GM23248 (cell line): ENCODE results near the gene SLC15A3. TPM values are rescaled to one million over a fixed set of nuclear protein-coding genes. Genes with fewer than 3 reads are reported as not detected.

Experiments
- DNase-seq: peaks from one replicate; pipeline ENCODE4 v3.0.0-alpha.2; 2015
- H2AFZ ChIP-seq: fragments of 200-600 bp; sonication (generic); 2 replicates; pipeline ENCODE4 v1.6.1; 2016; ENCODE audit warnings: antibody characterized with exemption
- H3F3A ChIP-seq: fragments of 200-600 bp; sonication (generic); 2 replicates; pipeline ENCODE4 v1.6.1; 2016; ENCODE audit warnings: mild to moderate bottlenecking, antibody characterized with exemption, mixed run types; ENCODE audit not compliant: insufficient read depth
- H3K27ac ChIP-seq: fragments of 200-600 bp; sonication (generic); 2 replicates; pipeline ENCODE4 v1.5.1; 2016; ENCODE audit warnings: mild to moderate bottlenecking
- H3K27me3 ChIP-seq: fragments of 200-600 bp; sonication (generic); replicated peaks from 2 replicates; pipeline ENCODE4 v1.6.1; 2016; ENCODE audit warnings: mild to moderate bottlenecking; ENCODE audit not compliant: insufficient read depth
- H3K36me3 ChIP-seq: fragments of 200-600 bp; sonication (generic); 2 replicates; pipeline ENCODE4 v1.6.1; 2016; ENCODE audit warnings: low read depth, mild to moderate bottlenecking
- H3K4me1 ChIP-seq: fragments of 200-600 bp; sonication (generic); 2 replicates; pipeline ENCODE4 v1.6.1; 2016; ENCODE audit warnings: mild to moderate bottlenecking; ENCODE audit not compliant: insufficient read depth
- H3K4me2 ChIP-seq: fragments of 200-600 bp; sonication (generic); one replicate; pipeline ENCODE4 v1.6.1; 2016; ENCODE audit warnings: mild to moderate bottlenecking; ENCODE audit not compliant: unreplicated experiment
- H3K4me3 ChIP-seq: fragments of 200-600 bp; sonication (generic); 2 replicates; pipeline ENCODE4 v1.5.1; 2016; ENCODE audit warnings: mild to moderate bottlenecking
- H3K79me2 ChIP-seq: fragments of 200-600 bp; sonication (generic); 2 replicates; pipeline ENCODE4 v1.6.1; 2016; ENCODE audit warnings: mild to moderate bottlenecking; ENCODE audit not compliant: insufficient read depth
- H3K9ac ChIP-seq: fragments of 200-600 bp; sonication (generic); 2 replicates; pipeline ENCODE4 v1.6.1; 2016; ENCODE audit warnings: mild to moderate bottlenecking
- H3K9me2 ChIP-seq: fragments of 200-600 bp; sonication (generic); 2 replicates; pipeline ENCODE4 v1.6.1; 2016; ENCODE audit warnings: mixed run types, mild to moderate bottlenecking, moderate library complexity; ENCODE audit not compliant: insufficient read depth
- H3K9me3 ChIP-seq: fragments of 200-600 bp; sonication (generic); one replicate; pipeline ENCODE4 v1.6.1; 2017; ENCODE audit warnings: low read depth
- H4K20me1 ChIP-seq: fragments of 200-600 bp; sonication (generic); 2 replicates; pipeline ENCODE4 v1.6.0; 2016; ENCODE audit not compliant: insufficient read depth
- EZH2 ChIP-seq: fragments of 200-600 bp; sonication (generic); IDR thresholded peaks from 2 replicates; pipeline ENCODE4 v1.6.1; 2018; ENCODE audit warnings: antibody characterized with exemption, mild to moderate bottlenecking; ENCODE audit not compliant: insufficient read depth, poor library complexity, severe bottlenecking
- EZH2phosphoT487 ChIP-seq: fragments of 200-600 bp; sonication (generic); IDR thresholded peaks from 2 replicates; pipeline ENCODE4 v1.6.1; 2018; ENCODE audit warnings: antibody characterized with exemption, moderate library complexity, mild to moderate bottlenecking, low read depth; ENCODE audit not compliant: insufficient read depth
- WGBS, 2 experiments: methylation state at CpG; one replicate each; pipeline ENCODE4 v1.1.6; 2015 to 2017; ENCODE audit warnings: low lambda C conversion rate in 2 of 2, low coverage in 1 of 2; ENCODE audit errors: missing lambda C conversion rate in 2 of 2; 5-methylcytosine and 5-hydroxymethylcytosine counted together
- in situ Hi-C: fragments of 300-500 bp; cut with MboI; formaldehyde crosslinking; loops from 2 replicates; pipeline ENCODE4 v1.15.0; 2020
- polyA plus RNA-seq: library from polyadenylated mRNA; unstranded; fragments of >200 nt; fragmentation: Nextera tagmentation; extraction: Ambion mirVana; gene quantifications from 2 replicates; pipeline ENCODE4 v1.2.1, GENCODE V29; 2016
- total RNA-seq: library from RNA; depleted of rRNA; stranded (reverse); fragments of >200 nt; shearing (Covaris generic); gene quantifications from 2 replicates; pipeline ENCODE4 v1.2.3, GENCODE V29; 2014

SLC15A3 gene
- total and polyA plus RNA-seq, 2 experiments from 2014 or later: 1.5 to 2.2 TPM

GRCh38 chr11:60935676-60936442 is 16.1 kb downstream of the SLC15A3 start:
- H3K27me3 ChIP-seq: no peaks in the 10 kb centered on the region
- H3K4me2 ChIP-seq: no peak overlapping the region
- no peak overlapping the region for H3K9ac ChIP-seq
- no peaks in the 10 kb centered on the region for H3K4me1 ChIP-seq
- no peaks in the 10 kb centered on the region for H4K20me1 ChIP-seq
- H2AFZ ChIP-seq: no peak overlapping the region
- no peak overlapping the region for H3K27ac ChIP-seq
- H3K9me3 ChIP-seq: no peaks in the 10 kb centered on the region
- no peaks in the 10 kb centered on the region for H3K36me3 ChIP-seq
- H3K79me2 ChIP-seq: no peaks in the 10 kb centered on the region
- DNase-seq: no peak
- H3K9me2 ChIP-seq: no peaks in the 10 kb centered on the region
- in situ Hi-C loops: no loop called here
- 84 to 89% methylated on average over 22 to 27 of the region's 27 CpGs for WGBS, 2 experiments
- no peaks in the 10 kb centered on the region for H3F3A ChIP-seq
- TF ChIP-seq EZH2 (no peak), EZH2phosphoT487 (no peak)
- H3K4me3 ChIP-seq: no peak overlapping the region

GRCh38 chr11:60934790-60935605 is 17.0 kb downstream of the SLC15A3 start:
- Histone ChIP-seq H3K9ac (no peak overlapping the region), H3K27ac (no peak overlapping the region), H3F3A (no peaks in the 10 kb centered on the region), H3K4me3 (no peak overlapping the region), H3K27me3 (no peaks in the 10 kb centered on the region), H2AFZ (no peak overlapping the region), H3K79me2 (no peaks in the 10 kb centered on the region), H3K4me1 (no peaks in the 10 kb centered on the region), H3K9me3 (no peaks in the 10 kb centered on the region), H3K9me2 (no peaks in the 10 kb centered on the region), H4K20me1 (no peaks in the 10 kb centered on the region), H3K36me3 (no peaks in the 10 kb centered on the region), H3K4me2 (no peak overlapping the region)
- no peak for DNase-seq
- in situ Hi-C loops: no loop called here
- WGBS, 2 experiments: 85 to 87% methylated on average over 18 to 19 of the region's 21 CpGs
- TF ChIP-seq EZH2 (no peak), EZH2phosphoT487 (no peak)

GRCh38 chr11:60934124-60934789 is 17.7 kb downstream of the SLC15A3 start:
- Histone ChIP-seq H3K4me1 (no peaks in the 10 kb centered on the region), H3K27me3 (no peaks in the 10 kb centered on the region), H3K27ac (no peak overlapping the region), H3K36me3 (no peaks in the 10 kb centered on the region), H2AFZ (no peak overlapping the region), H3K79me2 (no peaks in the 10 kb centered on the region), H3K4me3 (no peak overlapping the region), H3K4me2 (no peak overlapping the region), H3K9ac (no peak overlapping the region), H3F3A (no peaks in the 10 kb centered on the region), H3K9me2 (no peaks in the 10 kb centered on the region), H4K20me1 (no peaks in the 10 kb centered on the region), H3K9me3 (no peaks in the 10 kb centered on the region)
- TF ChIP-seq EZH2 (no peak), EZH2phosphoT487 (no peak)
- WGBS, 2 experiments: 89 to 90% methylated on average over 54 to 57 of the region's 57 CpGs
- in situ Hi-C loops: no loop called here
- DNase-seq: no peak

- WGBS, 2 experiments: 85 to 87% methylated on average over 31 to 37 of the region's 37 CpGs
- Histone ChIP-seq H3K9me2 (no peaks in the 10 kb centered on the region), H4K20me1 (no peaks in the 10 kb centered on the region), H3K4me1 (no peaks in the 10 kb centered on the region), H3K36me3 (no peaks in the 10 kb centered on the region), H3K27me3 (no peaks in the 10 kb centered on the region), H3F3A (no peaks in the 10 kb centered on the region), H2AFZ (no peak overlapping the region), H3K27ac (no peak overlapping the region), H3K4me2 (no peak overlapping the region), H3K79me2 (no peaks in the 10 kb centered on the region), H3K9ac (no peak overlapping the region), H3K9me3 (no peaks in the 10 kb centered on the region), H3K4me3 (no peak overlapping the region)
- no peak for DNase-seq
- TF ChIP-seq EZH2 (no peak), EZH2phosphoT487 (no peak)
- in situ Hi-C loops: no loop called here
Measured at GRCh38 chr11:60933416-60934123, 18.4 kb downstream of the SLC15A3 start.
